ENCODE measurements around the gene CFAP61. TPM values are rescaled to one million over a fixed set of nuclear protein-coding genes. Genes with fewer than 3 reads are reported as not detected.
"Not testable (repeated sequence)": the region's sequence is repeated elsewhere in the genome, so short reads cannot be mapped to it uniquely, and the experiment has no call there.

Gene CFAP61, protein sequence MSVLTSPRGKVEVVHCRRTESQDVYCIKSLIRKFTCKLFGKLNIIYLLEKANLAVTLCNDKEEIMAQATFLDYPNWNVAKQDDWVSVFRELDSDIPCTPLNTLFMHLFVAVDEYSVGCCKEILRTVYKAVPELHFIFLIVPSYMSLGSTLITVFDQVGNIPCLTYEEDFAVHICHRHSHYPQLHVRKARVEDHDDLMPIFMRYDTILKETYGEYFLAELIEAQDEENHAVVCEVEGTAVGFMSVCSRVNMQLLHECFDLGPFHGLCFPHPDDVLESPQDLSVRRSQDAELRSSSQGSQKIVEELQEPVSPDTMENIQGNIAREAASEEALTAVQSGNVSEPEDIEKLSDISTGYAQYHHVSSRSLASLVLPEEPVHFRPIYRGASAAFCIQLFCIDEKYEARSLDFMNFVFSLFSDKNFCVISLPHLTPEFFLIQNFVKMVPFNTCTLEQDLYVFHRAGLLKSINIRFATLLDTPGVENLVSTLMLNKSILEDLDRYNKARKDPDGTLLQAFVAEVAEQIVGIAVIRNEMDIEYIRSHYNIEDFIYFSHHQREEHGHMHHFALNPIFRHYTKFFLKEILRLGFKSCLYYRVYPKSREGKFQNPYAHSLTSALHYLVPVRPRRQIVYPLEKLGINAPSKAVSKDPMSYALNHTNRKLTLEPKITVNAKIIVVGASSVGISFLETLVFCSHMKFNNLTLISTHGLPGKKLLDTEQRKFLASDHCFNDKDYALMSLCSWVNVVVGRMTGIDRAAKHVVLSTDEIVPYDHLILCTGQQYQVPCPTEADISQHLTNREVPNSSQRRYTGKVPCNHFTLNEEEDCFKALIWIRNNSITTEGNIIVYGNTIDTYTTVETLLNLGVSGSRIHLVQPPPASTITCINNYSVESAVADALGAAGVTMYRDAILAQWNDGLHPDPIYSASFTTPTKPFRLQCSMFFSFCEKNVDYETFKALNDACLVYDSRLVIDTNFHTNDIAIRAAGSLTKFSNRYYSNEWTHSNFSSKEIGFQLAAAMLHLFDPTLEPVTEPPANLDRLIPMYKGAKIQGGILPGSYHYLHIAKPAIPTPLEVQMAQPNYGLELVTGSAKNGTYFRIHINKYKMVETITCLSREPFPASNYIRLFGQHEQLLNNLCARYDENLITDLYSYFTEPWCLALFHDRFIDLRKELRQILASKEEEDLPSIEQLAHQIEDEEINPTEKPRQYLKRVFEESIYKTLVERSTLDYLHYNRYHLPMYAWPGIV
- total RNA-seq, result not detected
- polyA plus RNA-seq, result not detected
- not detected for total RNA-seq

DNA sequence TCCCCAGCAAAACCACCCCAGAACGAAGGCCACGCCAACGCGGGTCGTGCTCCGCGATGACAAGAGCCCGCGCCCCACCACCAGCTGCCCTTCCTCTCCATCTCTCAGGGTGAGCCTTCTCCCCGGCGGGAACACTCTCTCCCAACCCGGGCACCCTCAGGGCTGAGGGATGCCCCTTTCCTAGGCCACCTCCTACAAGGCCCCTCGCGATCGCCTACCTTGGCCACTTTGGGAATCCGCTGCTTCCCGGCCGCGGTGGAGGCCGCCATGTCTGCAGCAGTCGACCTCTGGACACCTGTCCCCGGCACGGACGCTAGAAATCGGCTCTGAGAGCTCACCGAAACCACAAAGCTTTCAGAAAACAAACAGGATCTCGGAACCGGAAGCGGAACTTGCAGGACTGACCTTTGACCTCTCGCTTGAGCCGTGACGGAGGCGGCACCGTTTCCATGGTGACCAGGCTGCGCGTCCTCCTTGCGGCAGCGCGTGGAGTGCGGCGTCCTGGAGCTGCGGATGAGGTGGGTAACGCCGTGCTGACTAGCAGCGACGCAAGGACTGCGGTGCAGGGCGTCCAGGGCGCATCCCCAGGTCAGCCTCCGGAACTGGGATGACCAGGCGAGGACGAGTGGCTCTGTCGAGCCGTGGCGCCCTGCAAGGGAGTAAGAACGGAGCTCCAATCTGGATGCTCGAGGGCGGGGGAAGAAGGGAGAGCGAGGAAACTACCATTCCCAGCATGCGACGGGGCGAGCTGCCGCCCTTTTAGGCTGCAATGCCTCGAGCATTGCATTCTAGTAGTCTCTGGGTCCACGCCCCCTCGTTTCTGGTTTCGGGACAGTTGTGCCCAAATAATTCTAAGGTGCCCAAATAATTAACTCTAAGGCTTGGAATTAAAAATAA is at the start of gene CFAP61, which contains the start of gene CRNKL1:
CFAP61 (plus strand) TSS at position 459 of the 897 bp plus-strand sequence. CDS start 4,122 bp downstream, outside the sequence.
CRNKL1 (minus strand) TSS at position 393 of the 897 bp plus-strand sequence; CDS start at position 269, 124 bp downstream.
- intact Hi-C loops (cut with micrococcal nuclease), result loop anchor here (1.0 to 5.0 kb wide), 12 partner anchors 30 to 1914 kb away; partner anchors contain the start of genes DZANK1 (in 2 of the 2), NAA20 (in 2 of the 2), POLR3F (in 2 of the 2) and RALGAPA2 (in 1 of the 2)
- peaks cover 0 to 16% of the 10 kb centered on the region in 2 donors for H3K4me1 ChIP-seq (ENCODE audit: control insufficient read depth in 2 of 2, insufficient read depth in 2 of 2, low read length in 2 of 2)
- peaks cover 16 to 42% (median 31%) of the 10 kb centered on the region in 7 donors for H3K4me1 Mint-ChIP-seq
- peak within 1 kb of the TSS; percentile 99 for H3K4me3 ChIP-seq (ENCODE audit: low read length)
- ChIA-PET CTCF (interaction anchor here (3.2 kb wide), 1 partner anchor 35 kb away, joined by 29 read pairs; the partner anchor contains the start of gene NAA20), POLR2A (interaction anchor here (0.7 to 2.5 kb wide), 9 partner anchors 9 to 1914 kb away, joined by 3 to 31 read pairs (median 4); partner anchors contain the start of genes KAT14, NAA20, PET117 and SEC23B)
- no peaks in the 10 kb centered on the region for H3K27me3 ChIP-seq (ENCODE audit: control insufficient read depth in 2 of 2, insufficient read depth in 2 of 2, low read length in 2 of 2)
- H3K9me3 Mint-ChIP-seq, result no peaks in the 10 kb centered on the region
- peak within 1 kb of the TSS; percentile 94 to 100 (median 98) for H3K27ac Mint-ChIP-seq
- peaks cover 15 to 37% (median 20%) of the 10 kb centered on the region in 3 experiments for H3K36me3 ChIP-seq (ENCODE audit: control insufficient read depth in 2 of 3, insufficient read depth in 3 of 3, low read length in 3 of 3)
- H3K9me3 ChIP-seq (ENCODE audit: control insufficient read depth in 2 of 3, low read length in 3 of 3), result no peaks in the 10 kb centered on the region
- H3K4me3 Mint-ChIP-seq, result peak within 1 kb of the TSS; percentile 94 to 100 (median 99)
- H3K36me3 Mint-ChIP-seq, result peaks cover 13 to 30% (median 19%) of the 10 kb centered on the region in 5 donors
- peak; percentile 96 for ATAC-seq
- H3K27me3 Mint-ChIP-seq, result peaks cover 0 to 6% (median 0%) of the 10 kb centered on the region in 5 donors
- peak; percentile 95 to 99 (median 98) for DNase-seq
- H3K27ac ChIP-seq (ENCODE audit: low read depth, low read length), result peak within 1 kb of the TSS; percentile 93

DNA sequence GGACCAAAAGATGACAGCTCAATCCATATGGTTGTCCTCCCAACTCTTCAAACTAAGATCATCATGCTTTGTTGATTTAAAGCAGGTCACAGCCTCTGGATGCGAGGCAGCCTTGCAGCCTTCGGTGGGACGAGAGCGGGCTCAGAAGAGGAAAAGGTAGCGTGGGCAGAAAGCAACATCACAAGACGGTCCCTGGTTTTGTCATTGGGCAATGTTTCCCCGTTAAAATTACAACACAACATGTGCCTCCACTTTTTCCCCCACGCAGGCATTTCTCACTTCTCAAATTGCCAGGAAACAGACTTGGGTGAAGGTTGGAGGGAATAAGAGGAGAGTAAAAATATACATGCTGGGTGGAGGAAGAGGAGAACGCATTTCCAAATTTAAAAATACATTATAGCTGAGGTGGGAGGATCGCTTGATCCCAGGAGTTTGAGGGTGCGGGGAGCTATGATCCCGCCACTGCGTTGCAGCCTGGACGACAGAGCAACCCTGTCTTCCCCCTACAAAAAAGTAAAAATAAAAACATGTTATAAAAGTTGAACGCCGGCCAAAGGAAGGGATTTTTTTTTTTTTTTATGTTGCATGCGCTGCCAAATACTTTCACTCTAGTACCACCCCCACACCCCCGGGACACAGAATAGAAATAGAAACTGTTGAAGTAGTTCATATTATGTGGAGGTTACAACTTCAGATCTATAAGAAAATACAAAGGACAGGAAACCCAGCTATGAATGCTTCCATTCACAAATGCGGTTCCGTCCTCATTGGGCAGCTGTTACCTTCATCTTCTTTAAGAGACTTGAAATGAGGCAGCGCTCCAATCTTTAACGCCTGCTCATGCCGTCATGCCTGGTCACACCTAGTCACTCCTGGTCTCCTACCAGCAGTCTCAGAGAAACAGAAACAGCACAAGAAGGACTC is 49.0 kb upstream of the CFAP61 start:
- Histone ChIP-seq H3K9me3 (ENCODE audit: control insufficient read depth in 2 of 3, low read length in 3 of 3) (no peaks in the 10 kb centered on the region), H3K27ac (ENCODE audit: low read depth, low read length) (no peak overlapping the region), H3K4me1 (ENCODE audit: control insufficient read depth in 2 of 2, insufficient read depth in 2 of 2, low read length in 2 of 2) (peaks cover 0 to 7% of the 10 kb centered on the region in 2 donors), H3K4me3 (ENCODE audit: low read length) (peak overlapping the region; percentile 40), H3K27me3 (ENCODE audit: control insufficient read depth in 2 of 2, insufficient read depth in 2 of 2, low read length in 2 of 2) (peaks cover 0 to 3% of the 10 kb centered on the region in 2 donors), H3K36me3 (ENCODE audit: control insufficient read depth in 2 of 3, insufficient read depth in 3 of 3, low read length in 3 of 3) (no peaks in the 10 kb centered on the region)
- CTCF ChIA-PET, result no interaction called here
- Mint-ChIP-seq H3K27ac (peak overlapping the region in 2 of 9 donors; percentile 7 to 28), H3K27me3 (peaks cover 39 to 55% (median 53%) of the 10 kb centered on the region in 5 donors), H3K36me3 (peaks cover 0 to 3% (median 0%) of the 10 kb centered on the region in 5 donors), H3K4me3 (peak overlapping the region; percentile 63 to 87 (median 76)), H3K9me3 (peaks cover 0 to 1% (median 0%) of the 10 kb centered on the region in 11 donors), H3K4me1 (peaks cover 12 to 20% (median 15%) of the 10 kb centered on the region in 7 donors)
- peak in 6 of 9 donors; percentile 5 to 23 (median 13) for DNase-seq
- peak; percentile 61 for ATAC-seq
- POLR2A ChIA-PET, result interaction anchor here (0.7 kb wide), 1 partner anchor 73 kb away, joined by 3 read pairs; no protein-coding TSS in a partner anchor
- intact Hi-C loops (cut with micrococcal nuclease), result no loop called here

DNA sequence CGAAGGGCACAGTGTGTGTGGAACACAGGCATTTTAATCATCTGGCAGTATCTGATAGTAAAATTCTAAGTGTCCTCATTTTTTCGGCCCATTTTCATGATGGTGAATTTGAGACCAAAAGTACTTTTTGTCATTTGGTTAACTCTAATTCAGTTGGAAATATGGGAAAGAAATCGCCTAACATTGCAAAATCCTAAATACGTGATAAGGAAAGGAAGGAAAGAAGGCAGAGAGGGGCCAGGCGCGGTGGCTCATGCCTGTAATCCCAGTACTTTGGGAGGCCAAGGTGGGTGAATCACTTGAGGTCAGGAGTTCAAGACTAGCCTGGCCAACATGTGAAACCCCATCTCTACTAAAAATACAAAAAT is 48.4 kb upstream of the CFAP61 start:
- H3K27me3 ChIP-seq (ENCODE audit: control insufficient read depth in 2 of 2, insufficient read depth in 2 of 2, low read length in 2 of 2); CTCF ChIA-PET; H3K27ac ChIP-seq (ENCODE audit: low read depth, low read length); H3K9me3 Mint-ChIP-seq; intact Hi-C loops (cut with micrococcal nuclease); H3K4me1 ChIP-seq (ENCODE audit: control insufficient read depth in 2 of 2, insufficient read depth in 2 of 2, low read length in 2 of 2); H3K36me3 Mint-ChIP-seq; H3K36me3 ChIP-seq (ENCODE audit: control insufficient read depth in 2 of 3, insufficient read depth in 3 of 3, low read length in 3 of 3); H3K9me3 ChIP-seq (ENCODE audit: control insufficient read depth in 2 of 3, low read length in 3 of 3); POLR2A ChIA-PET; ATAC-seq: not testable (repeated sequence)
- Mint-ChIP-seq H3K4me1 (peaks cover 12 to 20% (median 15%) of the 10 kb centered on the region in 7 donors), H3K27ac (peak overlapping the region in 2 of 9 donors; percentile 7 to 28), H3K4me3 (peak overlapping the region; percentile 63 to 87 (median 76)), H3K27me3 (peaks cover 41 to 53% (median 51%) of the 10 kb centered on the region in 5 donors)
- DNase-seq, result peak in 1 of 9 donors; percentile 3
- H3K4me3 ChIP-seq (ENCODE audit: low read length), result peak overlapping the region; percentile 40

DNA sequence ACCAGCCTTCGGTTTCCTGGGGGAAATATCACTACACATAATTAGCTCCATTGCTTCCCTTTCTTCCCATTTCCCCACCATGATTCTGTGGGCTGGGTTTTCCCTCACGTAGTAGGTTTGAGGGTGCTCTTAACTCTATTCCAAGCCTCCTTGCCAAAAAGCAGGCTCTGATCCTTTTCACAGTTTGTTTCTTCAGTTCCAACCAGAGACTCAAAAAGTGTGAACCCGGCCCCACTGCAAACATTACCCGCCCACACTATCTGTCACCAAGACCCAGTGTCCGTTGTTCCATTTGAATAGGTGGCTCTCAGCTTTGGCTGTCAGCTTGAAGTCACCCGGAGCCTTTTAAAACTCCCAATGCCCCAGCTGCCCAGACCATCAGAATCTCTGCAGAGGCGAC is 47.0 kb upstream of the CFAP61 start:
- Mint-ChIP-seq H3K27ac (no peak overlapping the region), H3K27me3 (peaks cover 41 to 56% (median 51%) of the 10 kb centered on the region in 5 donors), H3K4me1 (peaks cover 12 to 20% (median 16%) of the 10 kb centered on the region in 7 donors), H3K9me3 (peaks cover 0 to 1% (median 0%) of the 10 kb centered on the region in 11 donors), H3K4me3 (peak overlapping the region in 1 of 10 donors; percentile 35), H3K36me3 (peaks cover 0 to 3% (median 0%) of the 10 kb centered on the region in 5 donors)
- H3K4me3 ChIP-seq (ENCODE audit: low read length), result no peak overlapping the region
- ChIA-PET CTCF (no interaction called here), POLR2A (no interaction called here)
- peaks cover 0 to 5% of the 10 kb centered on the region in 2 donors for H3K27me3 ChIP-seq (ENCODE audit: control insufficient read depth in 2 of 2, insufficient read depth in 2 of 2, low read length in 2 of 2)
- no peak overlapping the region for H3K27ac ChIP-seq (ENCODE audit: low read depth, low read length)
- ATAC-seq, result no peak
- H3K4me1 ChIP-seq (ENCODE audit: control insufficient read depth in 2 of 2, insufficient read depth in 2 of 2, low read length in 2 of 2), result peaks cover 0 to 7% of the 10 kb centered on the region in 2 donors
- intact Hi-C loops (cut with micrococcal nuclease), result no loop called here
- no peak for DNase-seq
- H3K36me3 ChIP-seq (ENCODE audit: control insufficient read depth in 2 of 3, insufficient read depth in 3 of 3, low read length in 3 of 3), result no peaks in the 10 kb centered on the region
- no peaks in the 10 kb centered on the region for H3K9me3 ChIP-seq (ENCODE audit: control insufficient read depth in 2 of 3, low read length in 3 of 3)

DNA sequence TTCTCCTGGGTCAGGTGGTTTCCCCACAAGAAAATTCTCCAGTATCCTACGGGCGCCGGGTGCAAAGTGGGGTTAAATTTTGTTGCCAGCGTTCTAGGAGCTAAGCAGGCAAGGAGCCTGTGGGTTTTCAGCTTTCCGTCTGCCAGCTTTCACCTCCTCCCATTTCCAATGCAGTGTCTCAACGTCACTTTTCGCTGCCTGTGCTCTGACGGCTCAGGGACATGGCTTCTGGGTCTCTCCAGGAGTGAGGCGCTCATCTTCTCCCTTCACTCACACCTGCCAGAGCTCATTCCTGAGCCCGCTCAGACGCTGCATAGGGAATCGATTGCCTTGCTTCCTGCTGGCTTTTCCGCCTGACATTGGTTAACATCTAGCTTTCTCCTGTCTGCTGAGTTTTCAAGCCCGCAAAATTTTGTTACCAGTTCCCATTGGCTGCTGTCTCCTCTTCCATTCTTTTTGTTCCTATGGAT is 42.5 kb upstream of the CFAP61 start:
- CTCF ChIA-PET, result no interaction called here
- intact Hi-C loops (cut with micrococcal nuclease), result no loop called here

More for the DNA sequence above, 42.5 kb upstream of the CFAP61 start:
- no peaks in the 10 kb centered on the region for H3K4me1 ChIP-seq (ENCODE audit: control insufficient read depth in 2 of 2, insufficient read depth in 2 of 2, low read length in 2 of 2)
- POLR2A ChIA-PET, result no interaction called here
- no peak for DNase-seq
- Mint-ChIP-seq H3K4me3 (peak overlapping the region in 1 of 10 donors; percentile 10), H3K36me3 (no peaks in the 10 kb centered on the region), H3K27ac (no peak overlapping the region), H3K4me1 (peaks cover 0 to 8% (median 5%) of the 10 kb centered on the region in 7 donors), H3K27me3 (peaks cover 13 to 30% (median 20%) of the 10 kb centered on the region in 5 donors), H3K9me3 (peaks cover 0 to 1% (median 0%) of the 10 kb centered on the region in 11 donors)
- peaks cover 0 to 5% of the 10 kb centered on the region in 2 donors for H3K27me3 ChIP-seq (ENCODE audit: control insufficient read depth in 2 of 2, insufficient read depth in 2 of 2, low read length in 2 of 2)
- H3K4me3 ChIP-seq (ENCODE audit: low read length), result no peak overlapping the region
- ATAC-seq, result no peak
- H3K27ac ChIP-seq (ENCODE audit: low read depth, low read length), result no peak overlapping the region
- H3K36me3 ChIP-seq (ENCODE audit: control insufficient read depth in 2 of 3, insufficient read depth in 3 of 3, low read length in 3 of 3), result no peaks in the 10 kb centered on the region
- no peaks in the 10 kb centered on the region for H3K9me3 ChIP-seq (ENCODE audit: control insufficient read depth in 2 of 3, low read length in 3 of 3)

All from naive thymus-derived CD4-positive, alpha-beta T cell (primary cell).